DMS79 (cell line): ENCODE results near the gene DCHS2.

Experiments used
- DNase-seq: peaks from one replicate; lab custom pipeline; 2025; lab: John Stamatoyannopoulos, UW

Gene DCHS2

GRCh38 chr4:154211506-154211905 is 280.1 kb downstream of the DCHS2 start:
- DNase-seq: no peak

GRCh38 chr4:154208424-154208823 is 283.2 kb downstream of the DCHS2 start:
- no peak for DNase-seq

- DNase-seq: no peak
These were observed 286.1 kb downstream of the DCHS2 start for GRCh38 chr4:154205471-154205870.

GRCh38 chr4:154194649-154195048 is 296.9 kb downstream of the DCHS2 start:
- DNase-seq: no peak

- no peak for DNase-seq
These were observed 299.0 kb downstream of the DCHS2 start for GRCh38 chr4:154192585-154192984.

GRCh38 chr4:154189346-154189745 is 302.3 kb downstream of the DCHS2 start:
- DNase-seq: no peak

GRCh38 chr4:154186888-154187287 is 304.7 kb downstream of the DCHS2 start:
- DNase-seq: no peak

- no peak for DNase-seq
These were observed 305.6 kb downstream of the DCHS2 start for GRCh38 chr4:154186035-154186434.

- no peak for DNase-seq
These were observed 307.4 kb downstream of the DCHS2 start for GRCh38 chr4:154184238-154184637.

GRCh38 chr4:154183264-154183663 is 308.3 kb downstream of the DCHS2 start:
- no peak for DNase-seq
